ENCODE data around the gene PPP6R1. TPM values are rescaled to one million over a fixed set of nuclear protein-coding genes. Genes with fewer than 3 reads are reported as not detected.

PPP6R1 gene
- total and polyA plus RNA-seq, 8 donors = 15.3 to 33.1 (median 21.5) TPM

GRCh38 chr19:55289117-55289796 lies 30.4 kb upstream of the PPP6R1 start:
- no peak for ATAC-seq
- no peak for TF ChIP-seq CTCF (IDR thresholded peaks at IDR 0.05)
- Histone ChIP-seq H3K4me1 (no peaks in the 10 kb centered on the region), H3K36me3 (no peaks in the 10 kb centered on the region), H3K4me3 (no peak overlapping the region), H3K9me3 (no peaks in the 10 kb centered on the region), H3K27ac (no peak overlapping the region), H3K27me3 (no peaks in the 10 kb centered on the region)
- no peak for FAIRE-seq
- WGBS, 2 donors = 84 to 92% methylated on average over 9 of the region's 9 CpGs
- intact Hi-C loops (cut with DNase I) = no loop called here
- no peak for DNase-seq

- WGBS, 2 donors = 76 to 87% methylated on average over 21 of the region's 21 CpGs
- H3K27ac ChIP-seq = no peak overlapping the region
- intact Hi-C loops (cut with DNase I) = no loop called here
These were observed 28.7 kb upstream of the PPP6R1 start for GRCh38 chr19:55287361-55288079.

GRCh38 chr19:55285229-55285890 lies 26.5 kb upstream of the PPP6R1 start:
- Histone ChIP-seq H3K4me1 (no peaks in the 10 kb centered on the region), H3K27ac (no peak overlapping the region), H3K27me3 (no peaks in the 10 kb centered on the region), H3K36me3 (no peaks in the 10 kb centered on the region), H3K9me3 (no peaks in the 10 kb centered on the region), H3K4me3 (no peak overlapping the region)
- TF ChIP-seq CTCF (IDR thresholded peaks at IDR 0.05) = no peak
- intact Hi-C loops (cut with DNase I) = no loop called here
- WGBS, 2 donors = 57 to 61% methylated on average over 15 to 18 of the region's 18 CpGs
- ATAC-seq (no peak), DNase-seq (peak in 1 of 6 donors; percentile 77), FAIRE-seq (no peak)

More at GRCh38 chr19:55287361-55288079, 28.7 kb upstream of the PPP6R1 start:
- DNase-seq (no peak), ATAC-seq (no peak), FAIRE-seq (no peak)
- TF ChIP-seq CTCF (IDR thresholded peaks at IDR 0.05) = no peak
- Histone ChIP-seq H3K36me3 (no peaks in the 10 kb centered on the region), H3K27me3 (no peaks in the 10 kb centered on the region), H3K4me1 (no peaks in the 10 kb centered on the region), H3K9me3 (no peaks in the 10 kb centered on the region), H3K4me3 (no peak overlapping the region)

- FAIRE-seq = no peak
- 27 to 30% methylated on average over 14 to 16 of the region's 16 CpGs for WGBS, 2 donors
These were observed 25.7 kb upstream of the PPP6R1 start for GRCh38 chr19:55284405-55285058.

More at GRCh38 chr19:55284405-55285058, 25.7 kb upstream of the PPP6R1 start:
- ATAC-seq (no peak), DNase-seq (no peak)
- no peaks in the 10 kb centered on the region for H3K27me3 ChIP-seq
- TF ChIP-seq CTCF (IDR thresholded peaks at IDR 0.05) = no peak
- H3K4me1 ChIP-seq = peaks cover 0 to under 1% (median 0%) of the 10 kb centered on the region in 3 donors
- H3K9me3 ChIP-seq = no peaks in the 10 kb centered on the region
- H3K27ac ChIP-seq = no peak overlapping the region
- intact Hi-C loops (cut with DNase I) = no loop called here
- no peaks in the 10 kb centered on the region for H3K36me3 ChIP-seq
- H3K4me3 ChIP-seq = peak overlapping the region in 1 of 4 donors; percentile 30

Data from pancreas (tissue), 10 donors.